Mesendoderm (in vitro differentiated cells): ENCODE data around the gene SSBP3.

Experiments used
- DNase-seq: peaks from one replicate; pipeline ENCODE4 v3.0.0; 2013
- H2AK5ac ChIP-seq: 2 replicates; pipeline ENCODE4 v1.6.1; 2013; ENCODE audit warnings: low read length, inconsistent platforms
- H2BK120ac ChIP-seq: 2 replicates; pipeline ENCODE4 v1.6.1; 2013; ENCODE audit warnings: low read depth, mild to moderate bottlenecking, low read length, moderate library complexity, mixed read lengths
- H2BK15ac ChIP-seq: replicated peaks from 2 replicates; pipeline ENCODE4 v1.6.1; 2013; ENCODE audit warnings: low read depth, mild to moderate bottlenecking, moderate library complexity
- H2BK5ac ChIP-seq: 2 replicates; pipeline ENCODE4 v1.6.1; 2013; ENCODE audit warnings: low read length, inconsistent platforms
- H3K18ac ChIP-seq: 2 replicates; pipeline ENCODE4 v1.6.1; 2013; ENCODE audit warnings: mild to moderate bottlenecking, low read length, mixed read lengths
- H3K23ac ChIP-seq: one replicate; pipeline ENCODE4 v1.6.1; 2013; ENCODE audit warnings: low read length
- H3K27ac ChIP-seq: 2 replicates; pipeline ENCODE4 v1.5.1; 2013; ENCODE audit warnings: low read depth, mild to moderate bottlenecking, inconsistent platforms, low read length, moderate library complexity
- H3K27me3 ChIP-seq: 2 replicates; pipeline ENCODE4 v1.6.1; 2013; ENCODE audit warnings: low read length, control low read depth, mild to moderate bottlenecking, inconsistent platforms; ENCODE audit not compliant: insufficient read depth, poor library complexity
- H3K36me3 ChIP-seq: 2 replicates; pipeline ENCODE4 v1.6.1; 2013; ENCODE audit warnings: low read length, inconsistent platforms; ENCODE audit not compliant: control insufficient read depth, insufficient read depth
- H3K4ac ChIP-seq: one replicate; pipeline ENCODE4 v1.6.1; 2013; ENCODE audit warnings: low read depth, mild to moderate bottlenecking, low read length, moderate library complexity
- H3K4me1 ChIP-seq: 2 replicates; pipeline ENCODE4 v1.6.1; 2013; ENCODE audit warnings: low read depth, low read length, inconsistent platforms; ENCODE audit not compliant: control insufficient read depth
- H3K4me2 ChIP-seq: 2 replicates; pipeline ENCODE4 v1.6.1; 2013; ENCODE audit warnings: low read length
- H3K4me3 ChIP-seq: 2 replicates; pipeline ENCODE4 v1.5.1; 2013; ENCODE audit warnings: mild to moderate bottlenecking, low read length
- H3K56ac ChIP-seq: one replicate; pipeline ENCODE4 v1.6.1; 2013; ENCODE audit warnings: low read length
- H3K79me1 ChIP-seq: 2 replicates; pipeline ENCODE4 v1.6.1; 2013; ENCODE audit warnings: low read length, inconsistent platforms
- H3K79me2 ChIP-seq: 2 replicates; pipeline ENCODE4 v1.6.1; 2013; ENCODE audit warnings: mild to moderate bottlenecking, low read length; ENCODE audit not compliant: control insufficient read depth, insufficient read depth
- H3K9ac ChIP-seq: 2 replicates; pipeline ENCODE4 v1.6.1; 2013; ENCODE audit warnings: low read length, inconsistent platforms
- H4K5ac ChIP-seq: one replicate; pipeline ENCODE4 v1.6.1; 2013; ENCODE audit warnings: low read length
- H4K8ac ChIP-seq: one replicate; pipeline ENCODE4 v1.6.1; 2013; ENCODE audit warnings: low read depth, mild to moderate bottlenecking, control low read depth, low read length, moderate library complexity
- WGBS: extraction: QIAGEN DNeasy Blood & Tissue Kit; methylation state at CpG from one replicate; pipeline ENCODE4 v1.1.7; 2013; ENCODE audit warnings: low lambda C conversion rate, missing lambda C conversion rate; ENCODE audit not compliant: insufficient coverage; ENCODE audit errors: extremely low coverage; 5-methylcytosine and 5-hydroxymethylcytosine counted together

Gene SSBP3

GRCh38 chr1:54247863-54248515 lies 158.2 kb downstream of the SSBP3 start:
- WGBS = no CpG with 5 or more reads among the region's 11 CpGs
- H2BK15ac ChIP-seq = no peak overlapping the region
- no peak overlapping the region for H3K18ac ChIP-seq
- no peak overlapping the region for H2AK5ac ChIP-seq
- H3K4me3 ChIP-seq = no peak overlapping the region
- no peak overlapping the region for H4K5ac ChIP-seq
- no peaks in the 10 kb centered on the region for H3K27me3 ChIP-seq
- H3K79me2 ChIP-seq = no peaks in the 10 kb centered on the region
- H2BK120ac ChIP-seq = no peak overlapping the region
- H3K79me1 ChIP-seq = peaks cover 2% of the 10 kb centered on the region
- H3K56ac ChIP-seq = no peak overlapping the region
- no peaks in the 10 kb centered on the region for H3K4me1 ChIP-seq
- H3K23ac ChIP-seq = no peak overlapping the region
- no peak overlapping the region for H3K4ac ChIP-seq
- H3K9ac ChIP-seq = no peak overlapping the region
- H4K8ac ChIP-seq = no peak overlapping the region
- no peak overlapping the region for H2BK5ac ChIP-seq
- no peak overlapping the region for H3K4me2 ChIP-seq
- no peak for DNase-seq
- peaks cover 15% of the 10 kb centered on the region for H3K36me3 ChIP-seq
- no peak overlapping the region for H3K27ac ChIP-seq

GRCh38 chr1:54246116-54246721 lies 160.0 kb downstream of the SSBP3 start:
- WGBS = no CpG with 5 or more reads among the region's 10 CpGs
- H2BK120ac ChIP-seq = no peak overlapping the region
- DNase-seq = no peak

GRCh38 chr1:54245501-54245900 lies 160.7 kb downstream of the SSBP3 start:
- Histone ChIP-seq H3K4me3 (no peak overlapping the region), H3K36me3 (peaks cover 10% of the 10 kb centered on the region), H3K27me3 (no peaks in the 10 kb centered on the region), H3K56ac (no peak overlapping the region), H2BK120ac (no peak overlapping the region), H4K8ac (no peak overlapping the region), H3K79me2 (no peaks in the 10 kb centered on the region), H2AK5ac (no peak overlapping the region), H3K18ac (no peak overlapping the region), H3K4me1 (no peaks in the 10 kb centered on the region), H2BK5ac (no peak overlapping the region), H3K4ac (no peak overlapping the region), H2BK15ac (no peak overlapping the region), H3K9ac (no peak overlapping the region), H3K79me1 (no peaks in the 10 kb centered on the region), H3K4me2 (no peak overlapping the region), H3K23ac (no peak overlapping the region), H4K5ac (no peak overlapping the region), H3K27ac (no peak overlapping the region)
- DNase-seq = no peak
- WGBS = no CpG with 5 or more reads among the region's 4 CpGs

More at GRCh38 chr1:54246116-54246721, 160.0 kb downstream of the SSBP3 start:
- H3K18ac ChIP-seq = no peak overlapping the region
- H4K8ac ChIP-seq = no peak overlapping the region
- H3K4ac ChIP-seq = no peak overlapping the region
- H3K4me1 ChIP-seq = no peaks in the 10 kb centered on the region
- H3K36me3 ChIP-seq = peaks cover 11% of the 10 kb centered on the region
- H3K79me1 ChIP-seq = no peaks in the 10 kb centered on the region
- H2AK5ac ChIP-seq = no peak overlapping the region
- no peak overlapping the region for H2BK5ac ChIP-seq
- no peak overlapping the region for H3K9ac ChIP-seq
- H3K27me3 ChIP-seq = no peaks in the 10 kb centered on the region
- no peak overlapping the region for H2BK15ac ChIP-seq
- no peak overlapping the region for H3K27ac ChIP-seq
- no peak overlapping the region for H3K56ac ChIP-seq
- no peak overlapping the region for H3K23ac ChIP-seq
- H3K4me2 ChIP-seq = no peak overlapping the region
- H3K79me2 ChIP-seq = no peaks in the 10 kb centered on the region
- no peak overlapping the region for H4K5ac ChIP-seq
- no peak overlapping the region for H3K4me3 ChIP-seq

- Histone ChIP-seq H2BK15ac (no peak overlapping the region), H3K4ac (no peak overlapping the region), H3K9ac (no peak overlapping the region), H3K27me3 (no peaks in the 10 kb centered on the region), H4K8ac (no peak overlapping the region), H3K27ac (no peak overlapping the region), H2AK5ac (no peak overlapping the region), H3K4me2 (no peak overlapping the region), H3K23ac (no peak overlapping the region), H3K4me3 (no peak overlapping the region), H3K79me2 (no peaks in the 10 kb centered on the region), H3K56ac (no peak overlapping the region), H3K18ac (no peak overlapping the region), H3K4me1 (no peaks in the 10 kb centered on the region), H3K79me1 (no peaks in the 10 kb centered on the region), H4K5ac (no peak overlapping the region), H2BK5ac (no peak overlapping the region), H3K36me3 (peaks cover 10% of the 10 kb centered on the region), H2BK120ac (no peak overlapping the region)
- WGBS = no CpG with 5 or more reads among the region's 7 CpGs
- DNase-seq = no peak
These were observed 161.5 kb downstream of the SSBP3 start for GRCh38 chr1:54244655-54245054.

- Histone ChIP-seq H2BK15ac (no peak overlapping the region), H3K4ac (no peak overlapping the region), H4K8ac (no peak overlapping the region), H3K79me2 (no peaks in the 10 kb centered on the region), H3K56ac (no peak overlapping the region), H3K4me2 (no peak overlapping the region), H3K4me1 (no peaks in the 10 kb centered on the region), H3K79me1 (no peaks in the 10 kb centered on the region), H3K18ac (no peak overlapping the region), H3K9ac (no peak overlapping the region), H3K23ac (no peak overlapping the region), H4K5ac (no peak overlapping the region), H2BK120ac (no peak overlapping the region), H3K36me3 (peaks cover 16% of the 10 kb centered on the region), H2AK5ac (no peak overlapping the region), H3K4me3 (no peak overlapping the region), H3K27ac (no peak overlapping the region), H3K27me3 (no peaks in the 10 kb centered on the region), H2BK5ac (no peak overlapping the region)
- no CpG with 5 or more reads among the region's 13 CpGs for WGBS
- no peak for DNase-seq
These were observed 163.2 kb downstream of the SSBP3 start for GRCh38 chr1:54243022-54243421.

- no peak for DNase-seq
- peaks cover 24% of the 10 kb centered on the region for H3K36me3 ChIP-seq
- H3K27me3 ChIP-seq = no peaks in the 10 kb centered on the region
- H3K4me1 ChIP-seq = no peaks in the 10 kb centered on the region
- no peak overlapping the region for H2BK5ac ChIP-seq
- no peak overlapping the region for H3K18ac ChIP-seq
- no peak overlapping the region for H2AK5ac ChIP-seq
- H4K5ac ChIP-seq = no peak overlapping the region
- no peak overlapping the region for H3K27ac ChIP-seq
- no peaks in the 10 kb centered on the region for H3K79me2 ChIP-seq
- no CpG with 5 or more reads among the region's 6 CpGs for WGBS
- H3K56ac ChIP-seq = no peak overlapping the region
- no peak overlapping the region for H3K4me3 ChIP-seq
- H3K79me1 ChIP-seq = no peaks in the 10 kb centered on the region
- no peak overlapping the region for H4K8ac ChIP-seq
- H3K4me2 ChIP-seq = no peak overlapping the region
- no peak overlapping the region for H3K9ac ChIP-seq
- no peak overlapping the region for H3K4ac ChIP-seq
- H3K23ac ChIP-seq = no peak overlapping the region
- H2BK120ac ChIP-seq = no peak overlapping the region
- no peak overlapping the region for H2BK15ac ChIP-seq
These were observed 164.8 kb downstream of the SSBP3 start for GRCh38 chr1:54241364-54241763.
